Superior temporal gyrus (tissue), 1 donor: Measurements from ENCODE around the gene SGPP1.
"Not testable (repeated sequence)": the region's sequence is repeated elsewhere in the genome, so short reads cannot be mapped to it uniquely, and the experiment has no call there.

ENCODE experiments used
- DNase-seq: peaks from one replicate; pipeline ENCODE4 v3.0.0-alpha.2; 2016; ENCODE audit errors: extremely low spot score

SGPP1 gene, protein sequence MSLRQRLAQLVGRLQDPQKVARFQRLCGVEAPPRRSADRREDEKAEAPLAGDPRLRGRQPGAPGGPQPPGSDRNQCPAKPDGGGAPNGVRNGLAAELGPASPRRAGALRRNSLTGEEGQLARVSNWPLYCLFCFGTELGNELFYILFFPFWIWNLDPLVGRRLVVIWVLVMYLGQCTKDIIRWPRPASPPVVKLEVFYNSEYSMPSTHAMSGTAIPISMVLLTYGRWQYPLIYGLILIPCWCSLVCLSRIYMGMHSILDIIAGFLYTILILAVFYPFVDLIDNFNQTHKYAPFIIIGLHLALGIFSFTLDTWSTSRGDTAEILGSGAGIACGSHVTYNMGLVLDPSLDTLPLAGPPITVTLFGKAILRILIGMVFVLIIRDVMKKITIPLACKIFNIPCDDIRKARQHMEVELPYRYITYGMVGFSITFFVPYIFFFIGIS

DNA sequence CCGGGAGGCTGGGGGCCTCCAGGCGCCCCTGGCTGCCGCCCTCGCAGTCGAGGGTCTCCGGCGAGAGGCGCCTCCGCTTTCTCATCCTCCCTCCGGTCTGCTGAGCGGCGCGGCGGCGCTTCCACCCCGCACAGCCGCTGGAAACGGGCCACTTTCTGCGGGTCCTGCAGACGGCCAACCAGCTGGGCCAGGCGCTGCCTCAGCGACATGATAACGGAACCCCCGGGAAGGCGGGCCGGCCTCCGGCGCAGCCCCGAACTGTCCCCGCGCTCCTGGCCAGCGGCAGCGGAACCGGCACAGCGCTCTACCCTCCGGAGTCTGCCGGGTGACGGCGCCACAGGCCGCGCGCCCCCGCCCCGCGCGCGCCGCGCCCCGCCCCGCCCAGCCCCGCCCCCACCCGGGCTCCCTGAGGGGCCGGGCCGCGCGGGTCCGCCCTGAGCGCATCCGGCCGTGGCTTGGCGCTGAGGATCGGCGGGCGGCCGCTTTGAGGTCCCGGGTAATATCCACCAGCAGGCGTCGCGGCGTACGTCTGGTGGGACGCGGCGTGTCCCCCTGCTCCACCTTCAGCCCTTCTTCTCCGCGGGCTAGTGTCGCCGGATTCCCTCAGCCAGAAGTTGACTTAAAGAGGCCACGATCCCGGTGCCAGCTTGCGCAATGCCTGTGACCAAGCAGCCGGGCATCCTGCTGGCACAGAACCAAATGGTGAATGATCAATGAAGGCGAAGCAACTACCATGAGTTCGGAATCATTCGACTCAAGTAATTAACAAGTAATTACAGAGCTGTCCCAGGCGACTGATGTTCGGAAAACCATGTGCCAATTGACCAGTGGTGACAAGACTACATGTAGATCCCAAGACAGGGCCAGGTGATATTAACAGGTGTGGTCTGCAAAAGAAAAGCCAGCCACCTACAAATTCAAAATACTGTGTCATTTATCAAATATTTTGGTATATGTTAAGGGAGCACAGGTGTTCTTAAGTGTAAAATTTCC, at the start of gene SGPP1:
Gene SGPP1 (minus strand): TSS at position 330 of the 993 bp plus-strand sequence. CDS start 121 bp downstream, at position 209.
- peak; percentile 61 for DNase-seq

DNA sequence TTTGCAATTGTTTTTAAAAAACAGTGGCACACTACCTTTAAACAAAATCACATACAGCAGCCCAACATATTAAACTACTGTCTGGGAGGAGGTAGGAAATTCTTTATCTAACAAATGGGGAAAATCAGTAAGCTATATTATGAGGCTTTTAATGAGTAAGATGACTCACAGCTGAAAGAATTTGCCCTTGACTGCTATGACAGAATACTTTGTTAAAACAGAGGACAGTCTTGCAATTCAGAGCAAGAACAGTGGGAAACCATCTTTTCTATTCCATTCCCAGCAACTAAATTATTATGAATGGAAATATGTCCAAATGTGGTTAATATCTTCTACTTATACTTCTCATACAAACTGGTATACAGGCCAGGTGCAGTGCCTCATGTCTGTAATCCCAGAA, 49.2 kb upstream of the SGPP1 start:
- DNase-seq: no peak

DNA sequence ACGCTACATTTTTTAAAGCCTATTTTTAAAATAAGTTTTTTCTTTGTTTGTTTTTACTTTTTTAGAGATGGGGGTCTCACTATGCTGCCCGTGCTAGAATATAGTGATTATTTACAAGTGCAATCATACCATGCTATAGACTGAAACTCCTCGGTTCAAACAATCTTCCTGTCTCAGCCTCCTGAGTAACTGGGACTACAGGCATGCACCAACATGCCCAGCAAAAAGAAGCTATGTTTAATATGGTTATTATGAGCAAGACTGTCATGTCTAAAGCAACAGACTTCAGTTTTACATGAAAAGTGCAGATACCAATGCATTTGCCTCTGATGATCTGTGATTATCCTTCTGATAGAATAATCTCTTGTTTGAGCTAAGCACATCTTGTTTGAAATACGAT, 45.6 kb upstream of the SGPP1 start:
- no peak for DNase-seq

DNA sequence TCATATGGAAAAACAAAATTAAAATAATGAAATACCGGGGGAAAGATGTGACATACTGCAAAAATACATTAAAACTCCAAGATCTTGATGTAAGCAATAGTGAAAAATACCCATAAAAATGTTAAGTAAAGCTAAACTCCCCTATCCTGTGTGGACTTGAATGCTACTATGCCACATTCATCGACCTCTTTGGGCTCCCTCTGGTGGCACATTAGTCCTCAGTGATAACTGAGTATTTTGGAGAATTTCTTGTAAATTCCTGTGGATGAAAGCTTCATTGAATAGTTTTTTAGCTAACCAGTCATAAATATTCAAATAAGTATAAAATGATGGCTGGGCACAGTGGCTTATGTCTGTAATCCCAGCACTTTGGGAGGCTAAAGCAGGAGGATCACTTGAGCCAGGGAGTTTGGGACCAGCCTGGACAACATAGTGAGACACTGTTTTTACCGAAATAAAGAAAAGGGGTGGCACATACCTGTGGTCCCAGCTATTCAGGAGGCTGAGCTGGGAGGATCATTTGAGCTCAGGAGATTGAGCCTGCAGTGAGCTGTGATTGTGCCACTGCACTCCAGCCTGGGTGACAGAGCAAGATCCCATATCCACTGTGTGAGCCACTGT, 42.4 kb upstream of the SGPP1 start:
- peak; percentile 84 for DNase-seq

DNA sequence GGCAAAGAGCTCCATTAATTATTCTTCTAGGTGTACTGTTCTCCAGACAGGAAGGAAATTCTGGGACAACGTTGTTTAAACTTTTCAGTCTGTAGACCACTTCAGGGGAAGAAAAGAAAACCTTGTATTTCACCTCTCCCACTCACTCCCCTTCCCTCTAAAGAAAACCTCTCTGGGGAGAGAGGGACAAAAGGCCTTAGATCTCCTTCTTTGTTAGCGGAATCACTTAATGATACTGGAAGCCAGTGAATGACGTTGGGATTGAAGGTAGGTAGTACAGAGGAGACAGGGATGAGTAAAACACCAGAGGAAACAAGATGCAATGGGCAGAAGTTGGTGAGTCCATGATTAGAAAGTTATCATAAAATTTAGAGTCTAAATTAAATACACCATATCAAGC, 38.7 kb upstream of the SGPP1 start:
- DNase-seq: no peak

DNA sequence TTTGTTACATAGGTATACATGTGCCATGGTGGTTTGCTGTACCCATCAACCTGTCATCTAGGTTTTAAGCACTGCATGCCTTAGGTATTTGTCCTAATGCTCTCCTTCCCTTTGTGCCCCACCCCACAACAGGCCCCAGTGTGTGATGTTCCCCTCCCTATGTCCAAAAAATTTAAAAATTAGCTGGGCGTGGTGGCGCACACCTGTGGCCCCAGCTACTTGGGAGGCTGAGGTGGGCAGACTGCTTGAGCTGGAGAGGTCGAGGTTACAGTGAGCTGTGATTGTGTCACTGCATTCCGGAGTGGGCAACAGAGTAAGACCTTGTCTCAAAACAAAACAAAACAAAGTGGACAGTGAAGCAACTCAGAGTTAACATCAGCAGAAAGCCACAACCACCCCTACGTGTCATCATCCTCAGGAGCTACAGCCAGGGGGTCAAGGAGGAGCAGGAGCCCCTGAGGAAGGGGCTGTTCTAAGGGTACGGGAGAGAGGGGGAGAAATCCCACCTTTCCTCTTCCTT, 36.8 kb upstream of the SGPP1 start:
- DNase-seq: no peak

DNA sequence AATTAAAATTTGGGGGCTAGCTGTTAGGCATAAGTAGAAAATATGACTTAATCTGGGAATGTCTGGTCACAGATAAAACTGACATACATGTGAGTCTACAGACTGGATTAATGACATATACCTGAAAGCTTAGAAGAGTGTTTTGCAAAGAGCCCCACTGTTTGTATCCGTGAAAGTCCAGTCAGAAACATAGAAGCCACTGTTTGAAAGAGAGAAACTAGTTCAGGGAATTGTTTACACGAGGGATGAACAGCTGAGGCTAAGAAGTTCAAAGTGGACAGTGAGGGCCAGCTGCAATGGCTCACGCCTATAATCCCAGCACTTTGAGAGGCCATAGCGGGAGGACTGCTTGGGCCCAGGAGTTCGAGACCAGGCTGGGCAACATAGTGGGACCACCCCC, 36.2 kb upstream of the SGPP1 start:
- no peak for DNase-seq

DNA sequence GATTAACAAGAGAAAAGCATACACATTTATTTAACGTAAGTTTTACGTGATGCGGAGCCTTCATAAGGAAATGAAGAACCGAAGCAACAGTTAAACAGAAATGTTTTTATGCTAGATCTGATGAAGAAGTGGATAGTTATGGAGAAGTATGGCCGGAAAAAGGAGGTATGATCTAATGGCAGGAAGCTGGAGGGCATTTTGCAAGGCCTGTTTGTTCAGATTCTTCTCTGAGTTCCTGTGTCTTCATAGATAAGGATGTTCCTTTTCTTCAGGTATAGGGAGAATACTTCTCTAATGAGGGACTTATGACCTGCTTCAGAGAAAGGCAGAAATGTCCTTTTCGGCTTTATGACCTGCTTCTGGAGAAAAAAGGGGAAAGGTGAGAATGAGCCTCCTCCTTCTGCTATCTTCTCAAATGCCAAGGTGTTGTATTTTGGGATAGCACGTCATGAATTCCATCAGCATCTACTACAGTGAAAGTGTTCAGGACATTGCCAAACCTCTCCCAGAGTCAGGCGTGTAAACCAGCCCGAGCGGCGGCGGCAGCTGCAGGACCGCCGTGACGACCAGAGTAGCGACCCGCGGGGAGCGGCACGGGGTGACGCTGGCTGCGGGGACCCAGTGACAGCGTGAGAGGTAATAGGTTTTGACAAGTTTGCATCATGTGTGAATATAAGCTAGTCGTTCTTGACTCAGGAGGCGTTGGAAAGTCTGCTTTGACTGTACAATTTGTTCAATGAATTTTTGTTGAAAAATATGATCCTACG, 33.7 kb upstream of the SGPP1 start:
- no peak for DNase-seq

DNA sequence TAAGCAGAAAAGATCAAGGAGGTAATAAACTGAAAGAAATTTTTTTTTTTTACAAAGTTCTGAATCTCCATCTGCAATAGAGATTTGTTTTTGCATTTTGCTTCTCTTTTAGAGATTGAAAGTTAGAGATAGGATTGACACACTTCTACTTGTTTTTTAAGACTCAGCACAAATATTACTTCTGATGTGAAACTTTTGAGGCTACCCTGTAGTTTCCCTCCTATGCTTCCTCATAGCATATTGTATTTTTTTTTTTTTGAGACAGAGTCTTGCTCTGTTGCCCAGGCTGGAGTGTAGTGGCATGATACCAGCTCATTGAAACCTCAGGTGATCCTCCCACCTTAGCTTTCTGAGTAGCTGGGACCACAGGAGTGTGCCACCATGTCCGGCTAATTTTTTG, 32.1 kb upstream of the SGPP1 start:
- DNase-seq: no peak

DNA sequence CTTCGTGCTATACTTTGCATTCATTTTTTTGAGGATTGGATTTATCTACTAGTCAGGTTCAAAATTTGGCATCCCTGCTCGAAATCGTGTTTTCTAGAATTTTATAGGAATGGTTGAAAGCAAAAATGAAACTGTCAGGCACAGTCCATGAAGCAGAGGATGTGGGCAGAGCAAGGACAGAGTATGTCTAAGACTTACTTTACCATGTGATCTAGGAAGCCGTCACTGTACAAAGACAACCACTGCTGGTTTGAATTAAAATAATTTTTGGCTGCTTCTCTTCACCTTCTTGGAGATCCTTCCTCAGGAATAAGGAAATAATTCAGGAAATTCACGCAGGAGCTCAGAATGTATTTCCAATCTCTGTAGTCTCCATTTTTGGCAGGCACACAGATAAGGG, 31.6 kb upstream of the SGPP1 start:
- DNase-seq: peak; percentile 26

DNA sequence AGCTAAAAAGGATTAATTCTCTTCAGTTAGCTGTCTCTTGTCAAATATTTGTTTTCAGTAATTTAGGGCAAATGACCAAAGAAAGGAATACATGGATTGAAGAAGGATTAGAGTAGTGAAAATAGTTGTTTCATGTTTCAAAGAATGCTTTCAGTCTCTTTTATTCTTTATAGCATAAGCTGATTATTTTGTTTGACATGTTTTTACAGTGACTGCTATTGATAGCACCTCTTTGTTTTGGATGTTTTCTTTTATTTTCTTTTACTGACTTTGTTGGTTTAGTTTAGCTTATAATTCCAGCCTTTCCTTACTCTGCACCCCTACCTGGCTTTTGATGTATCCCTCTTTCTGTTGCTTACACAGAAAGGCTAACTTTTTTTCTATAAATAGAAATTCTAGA, 29.3 kb upstream of the SGPP1 start:
- no peak for DNase-seq

DNA sequence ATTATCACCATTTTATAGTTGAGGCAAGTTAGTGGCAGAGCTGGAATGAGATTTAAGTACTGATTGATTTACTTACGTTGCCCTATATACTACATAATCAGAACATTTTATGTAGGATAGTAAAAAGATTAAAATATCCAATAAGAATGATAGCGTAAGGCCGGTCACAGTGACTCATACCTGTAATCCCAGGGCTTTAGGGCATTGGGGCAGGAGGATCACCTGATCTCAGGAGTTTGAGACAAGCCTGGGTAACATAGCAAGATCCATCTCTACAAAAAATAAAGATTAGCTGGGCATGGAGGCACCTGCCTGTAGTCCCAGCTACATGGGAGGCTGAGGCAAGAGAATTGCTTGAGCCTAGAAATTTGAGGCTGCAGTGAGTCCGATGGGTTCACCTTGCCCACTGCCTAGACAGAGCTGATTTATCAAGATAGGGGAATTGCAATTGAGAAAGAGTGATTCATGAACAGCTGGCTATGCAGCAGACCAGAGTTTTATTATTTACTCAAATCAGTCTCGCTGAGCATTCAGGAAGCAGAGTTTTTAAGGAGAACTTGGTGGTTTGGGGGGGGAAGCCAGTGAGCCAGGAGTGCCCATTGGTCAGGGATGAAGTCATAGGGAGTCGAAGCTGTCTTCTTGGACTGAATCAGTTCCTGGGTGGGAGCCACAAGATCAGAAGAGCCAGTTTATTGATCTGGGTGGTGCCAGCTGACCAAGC, 24.7 kb upstream of the SGPP1 start:
- no peak for DNase-seq

DNA sequence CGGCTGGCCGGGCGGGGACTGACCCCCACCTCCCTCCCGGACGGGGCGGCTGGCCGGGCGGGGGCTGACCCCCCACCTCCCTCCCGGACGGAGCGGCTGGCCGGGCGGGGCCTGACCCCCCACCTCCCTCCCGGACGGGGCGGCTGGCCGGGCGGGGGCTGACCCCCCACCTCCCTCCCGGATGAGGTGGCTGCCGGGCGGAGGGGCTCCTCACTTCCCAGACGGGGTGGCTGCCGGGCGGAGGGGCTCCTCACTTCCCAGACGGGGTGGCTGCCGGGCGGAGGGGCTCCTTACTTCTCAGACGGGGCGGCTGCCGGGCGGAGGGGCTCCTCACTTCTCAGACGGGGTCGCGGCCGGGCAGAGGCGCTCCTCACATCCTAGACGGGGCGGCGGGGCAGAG, 23.2 kb upstream of the SGPP1 start:
- DNase-seq: not testable (repeated sequence)

DNA sequence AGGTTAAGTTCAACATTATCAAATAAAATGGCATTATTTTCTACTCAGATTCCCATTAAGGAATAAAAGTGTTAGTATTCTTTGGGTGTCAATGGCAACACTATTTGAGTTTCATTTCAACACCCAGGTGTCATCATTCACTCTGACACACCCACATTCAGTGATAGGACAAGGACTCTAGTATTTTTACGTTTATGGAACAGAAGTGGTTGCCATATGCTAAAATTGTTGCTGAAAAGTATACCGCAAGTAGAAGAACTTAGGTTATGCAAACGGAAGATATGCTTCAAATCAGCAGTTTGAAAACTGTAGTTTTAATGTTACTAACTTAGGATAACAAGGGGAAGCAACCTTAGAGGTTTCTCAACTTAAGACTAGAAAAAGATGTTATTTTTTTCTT, 20.0 kb upstream of the SGPP1 start:
- DNase-seq: no peak

DNA sequence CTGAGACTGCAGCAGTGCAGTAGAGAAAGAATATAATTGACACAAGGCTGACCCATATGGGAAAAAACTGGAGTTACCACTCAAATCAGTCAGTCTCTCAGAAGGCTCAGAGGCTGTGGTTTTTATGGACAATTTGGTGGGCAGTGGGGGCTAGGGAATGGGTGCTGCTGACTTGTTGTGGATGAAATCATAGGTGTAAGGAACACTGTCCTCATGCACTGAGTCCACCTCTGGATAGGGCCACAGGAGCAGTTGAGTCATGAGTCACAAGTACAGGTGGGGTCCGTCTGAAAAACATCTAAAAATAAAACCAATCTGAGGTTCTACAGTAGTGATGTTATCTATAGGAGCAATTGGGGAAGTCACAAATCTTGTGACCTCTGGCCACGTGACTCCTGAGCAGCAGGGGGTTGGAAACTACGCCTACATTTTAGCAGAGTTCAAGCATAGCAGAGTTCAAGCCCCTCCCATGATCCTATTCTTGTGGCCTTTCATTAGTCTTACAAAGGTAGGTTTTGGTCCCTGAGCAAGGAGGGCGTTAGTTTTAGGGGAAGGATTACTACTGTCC, 18.1 kb upstream of the SGPP1 start:
- no peak for DNase-seq

DNA sequence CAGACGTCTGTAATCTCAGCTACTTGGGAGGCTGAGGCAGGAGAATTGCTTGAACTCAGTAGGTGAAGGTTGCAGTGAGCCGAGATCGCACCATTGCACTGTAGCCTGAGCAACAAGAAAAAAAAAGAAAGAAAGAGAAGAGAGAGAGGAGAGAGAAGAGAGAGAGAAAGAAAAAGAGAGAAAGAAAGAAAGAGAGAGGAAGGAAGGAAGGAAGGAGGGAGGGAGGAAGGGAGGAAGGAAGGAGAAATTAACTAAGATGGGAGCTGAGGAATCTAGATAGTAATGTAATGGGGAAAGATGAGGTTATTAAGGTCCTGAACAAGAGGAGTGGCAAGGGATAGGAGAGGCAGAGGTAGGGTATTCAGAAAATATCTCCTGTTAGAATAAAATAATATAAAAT, 17.4 kb upstream of the SGPP1 start:
- DNase-seq: no peak

DNA sequence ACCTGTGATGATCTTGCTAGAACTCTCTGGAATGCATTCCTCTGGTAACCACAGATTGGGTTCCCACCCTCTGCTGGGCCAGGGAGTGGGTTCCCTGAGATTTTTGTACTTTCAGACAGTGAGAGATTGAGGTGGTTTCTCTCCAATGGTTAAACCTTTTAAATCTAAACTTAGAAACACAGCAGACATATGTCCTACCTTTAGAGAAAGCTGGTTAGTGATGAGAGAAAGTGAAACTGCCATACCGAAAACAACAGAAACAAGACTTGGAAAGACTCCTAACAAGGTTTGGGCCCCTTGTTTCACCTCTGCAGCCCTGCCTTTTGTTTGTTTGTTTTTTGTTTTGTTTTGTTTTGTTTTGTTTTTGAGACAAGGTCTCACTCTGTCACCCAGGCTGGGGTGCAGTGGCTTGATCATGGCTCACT, 9.7 kb upstream of the SGPP1 start:
- DNase-seq: no peak

DNA sequence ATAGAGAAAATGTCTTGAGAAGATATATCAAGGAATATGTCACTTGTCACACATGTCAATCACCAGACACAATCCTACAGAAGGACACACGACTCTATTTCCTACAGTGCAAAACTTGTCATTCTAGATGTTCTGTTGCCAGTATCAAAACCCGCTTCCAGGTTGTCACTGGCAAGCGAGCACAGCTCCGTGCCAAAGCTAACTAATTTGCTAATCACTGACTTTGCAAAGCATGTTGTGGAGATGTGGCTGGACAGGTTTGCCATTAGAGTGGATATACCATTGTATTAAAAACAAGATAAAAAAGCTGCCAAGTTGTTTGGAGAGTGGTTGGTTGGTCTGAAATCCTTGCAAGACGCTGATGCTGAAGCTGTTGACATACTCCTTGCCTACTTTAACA, 7.9 kb upstream of the SGPP1 start:
- DNase-seq: no peak

DNA sequence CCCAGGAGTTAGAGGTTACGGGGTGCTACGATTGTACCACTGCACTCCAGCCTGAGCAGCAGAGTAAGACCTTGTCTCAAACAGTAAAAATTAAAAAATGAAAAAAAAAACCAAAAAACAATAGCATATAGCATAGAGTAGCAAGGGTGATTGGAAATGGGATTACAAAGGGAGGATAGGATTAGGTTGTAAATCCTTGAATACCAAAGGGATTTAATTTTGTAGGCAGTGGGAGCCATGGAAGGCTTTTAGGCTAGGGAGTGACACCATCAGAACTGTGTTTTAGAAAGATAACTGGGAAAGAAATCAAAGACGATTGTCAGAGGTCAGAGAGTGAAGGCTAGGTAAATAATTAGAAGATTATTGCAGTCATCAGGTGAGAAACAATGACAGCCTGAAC, 2.8 kb upstream of the SGPP1 start:
- DNase-seq: no peak

DNA sequence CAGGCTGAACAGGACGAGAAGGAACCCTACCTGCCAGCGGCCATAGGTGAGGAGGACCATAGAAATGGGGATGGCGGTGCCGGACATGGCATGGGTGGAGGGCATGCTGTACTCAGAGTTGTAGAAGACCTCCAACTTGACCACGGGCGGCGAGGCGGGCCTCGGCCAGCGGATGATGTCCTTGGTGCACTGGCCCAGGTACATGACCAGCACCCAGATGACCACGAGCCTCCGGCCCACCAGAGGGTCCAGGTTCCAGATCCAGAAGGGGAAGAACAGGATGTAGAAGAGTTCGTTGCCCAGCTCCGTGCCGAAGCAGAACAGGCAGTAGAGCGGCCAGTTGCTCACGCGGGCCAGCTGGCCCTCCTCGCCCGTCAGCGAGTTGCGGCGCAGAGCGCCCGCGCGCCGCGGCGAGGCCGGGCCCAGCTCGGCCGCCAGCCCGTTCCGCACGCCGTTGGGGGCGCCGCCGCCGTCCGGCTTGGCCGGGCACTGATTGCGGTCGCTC, 582 bp downstream of the SGPP1 start:
- DNase-seq: peak; percentile 45
